GM18868 (cell line): Measurements from ENCODE around the gene GTF2H2C.
A peak's percentile ranks its signal among the peaks of the same experiment; 100 is the strongest.
"Not testable (repeated sequence)": the region's sequence is repeated elsewhere in the genome, so short reads cannot be mapped to it uniquely, and the experiment has no call there.

Source experiments
- ATAC-seq: cut with Tn5 transposase; IDR thresholded peaks from one replicate; pipeline ENCODE4 v1.9.1; 2021; ENCODE audit warnings: mild to moderate bottlenecking, moderate library complexity; ENCODE audit not compliant: unreplicated experiment

Gene GTF2H2C

DNA sequence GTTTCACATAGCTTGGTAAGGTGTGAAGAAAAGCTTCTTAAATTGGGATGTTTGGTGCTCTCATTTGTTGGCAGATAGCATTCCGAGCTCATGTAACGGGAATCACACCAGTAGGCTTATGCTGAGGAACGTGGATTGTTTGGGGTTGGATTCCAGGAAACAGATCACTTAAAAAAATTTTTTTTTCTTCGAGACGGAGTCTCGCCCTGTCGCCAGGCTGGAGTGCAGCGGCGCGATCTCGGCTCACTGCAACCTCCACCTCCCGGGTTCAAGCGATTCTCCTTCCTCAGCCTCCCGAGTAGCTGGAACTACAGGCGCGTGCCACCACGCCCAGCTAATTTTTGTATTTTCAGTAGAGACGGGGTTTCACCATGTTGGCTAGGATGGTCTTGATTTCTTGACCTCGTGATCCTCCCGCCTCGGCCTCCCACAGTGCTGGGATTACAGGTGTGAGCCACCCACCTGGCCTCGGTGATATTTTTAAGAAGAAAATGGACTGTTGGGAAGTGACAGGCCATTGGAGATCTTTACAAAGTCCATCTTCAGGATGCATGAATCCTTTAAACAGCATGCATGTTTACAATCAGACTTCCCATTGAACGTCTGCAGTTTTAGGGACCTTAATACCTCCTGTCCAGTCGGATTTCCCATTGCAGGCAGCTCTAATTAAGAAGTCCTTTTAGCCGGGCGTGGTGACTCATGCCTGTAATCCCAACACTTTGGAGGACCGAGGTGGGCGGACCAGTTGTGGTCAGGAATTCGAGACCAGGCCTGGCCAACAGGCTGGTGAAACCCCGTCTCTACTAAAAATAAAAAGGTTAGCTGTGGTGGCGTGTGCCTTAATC lies 818 bp downstream of the GTF2H2C start:
- not testable (repeated sequence) for ATAC-seq

DNA sequence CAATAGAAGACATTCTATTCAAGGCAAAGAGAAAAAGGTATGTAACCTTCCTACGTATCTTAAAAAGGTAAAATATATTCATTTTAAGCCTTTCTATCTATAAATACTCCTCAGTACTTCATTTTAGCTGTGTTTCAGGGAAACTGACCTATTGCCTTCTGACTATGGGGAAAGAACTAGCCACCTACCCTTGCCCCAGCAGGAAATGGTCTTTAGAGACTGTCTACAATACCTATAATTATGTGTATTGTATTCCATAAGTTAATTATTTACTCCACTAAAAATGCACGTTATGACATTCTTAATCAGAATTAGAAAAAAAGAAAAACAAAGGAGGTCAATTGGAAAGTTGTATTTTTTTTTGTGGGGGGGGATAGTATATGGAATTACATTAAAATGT lies 6.2 kb downstream of the GTF2H2C start:
- ATAC-seq = not testable (repeated sequence)

DNA sequence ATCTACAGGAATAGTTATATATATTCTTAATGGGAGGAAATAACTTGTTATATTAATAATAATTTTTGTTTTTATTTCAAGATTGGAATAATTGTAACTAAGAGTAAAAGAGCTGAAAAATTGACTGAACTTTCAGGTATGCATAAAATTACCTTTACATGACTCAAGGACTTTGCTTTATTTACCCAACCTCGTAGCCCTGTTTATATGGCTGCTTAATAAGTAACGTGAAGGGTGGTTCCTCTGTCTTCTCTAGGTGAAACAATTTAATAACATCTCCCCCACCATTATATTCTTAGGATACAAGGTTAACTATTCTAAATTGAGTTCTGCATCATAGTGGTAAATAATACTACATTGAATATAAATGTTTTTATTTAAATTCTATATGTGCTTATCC lies 8.1 kb downstream of the GTF2H2C start:
- not testable (repeated sequence) for ATAC-seq

DNA sequence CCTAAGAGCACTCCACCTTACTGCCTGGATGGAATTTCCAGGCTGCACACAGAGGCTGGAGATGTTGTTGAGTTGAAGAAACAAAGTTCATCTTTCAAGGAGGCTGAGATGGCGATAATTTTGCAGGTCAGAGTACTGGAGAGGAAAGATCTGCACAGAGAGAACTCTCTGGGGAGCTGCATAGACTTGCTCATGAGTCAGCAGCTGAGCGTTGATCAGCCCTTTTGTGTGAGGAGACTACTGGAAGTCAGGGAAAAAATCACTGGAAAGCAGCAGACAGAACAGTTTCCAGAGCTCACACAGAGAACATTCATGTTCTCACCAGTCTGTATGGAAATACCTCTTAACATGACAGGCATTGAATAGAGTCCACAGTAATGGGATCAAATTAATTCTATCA lies 23.4 kb downstream of the GTF2H2C start:
- not testable (repeated sequence) for ATAC-seq

DNA sequence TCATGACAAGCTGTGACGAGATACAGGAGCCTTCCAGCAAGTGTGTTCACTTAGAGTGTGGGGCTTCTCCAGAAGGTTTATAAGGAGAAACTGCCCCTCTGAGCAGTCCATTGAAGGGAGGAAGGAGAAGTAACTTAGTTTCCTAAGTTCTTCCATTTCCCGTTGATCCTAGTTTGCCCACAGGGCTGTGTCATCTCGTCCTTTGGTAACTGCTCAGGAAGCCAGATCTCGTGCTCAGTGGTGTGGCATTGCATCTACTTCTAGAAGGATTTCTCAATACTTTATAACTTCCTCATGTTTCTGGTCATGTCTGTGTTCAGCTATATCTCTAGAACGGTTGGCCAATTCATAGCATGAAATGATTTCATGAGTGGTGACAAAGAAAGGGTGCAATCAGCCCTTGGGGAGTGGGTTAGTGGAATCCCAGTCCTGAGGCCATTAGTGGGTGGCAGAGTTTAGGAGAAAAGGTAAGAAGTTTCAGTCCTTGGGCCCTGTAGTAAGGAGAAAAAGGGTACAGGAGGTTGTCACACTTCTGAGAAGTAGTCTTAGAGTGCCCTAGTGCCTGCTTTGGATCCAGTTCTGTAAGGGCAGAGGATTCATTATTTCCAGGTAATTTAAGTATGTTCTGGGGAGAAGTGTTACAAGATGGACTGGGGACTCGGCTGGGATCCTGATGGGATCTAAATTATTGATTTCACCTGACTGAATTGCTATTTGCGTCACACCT lies 36.3 kb downstream of the GTF2H2C start:
- not testable (repeated sequence) for ATAC-seq

DNA sequence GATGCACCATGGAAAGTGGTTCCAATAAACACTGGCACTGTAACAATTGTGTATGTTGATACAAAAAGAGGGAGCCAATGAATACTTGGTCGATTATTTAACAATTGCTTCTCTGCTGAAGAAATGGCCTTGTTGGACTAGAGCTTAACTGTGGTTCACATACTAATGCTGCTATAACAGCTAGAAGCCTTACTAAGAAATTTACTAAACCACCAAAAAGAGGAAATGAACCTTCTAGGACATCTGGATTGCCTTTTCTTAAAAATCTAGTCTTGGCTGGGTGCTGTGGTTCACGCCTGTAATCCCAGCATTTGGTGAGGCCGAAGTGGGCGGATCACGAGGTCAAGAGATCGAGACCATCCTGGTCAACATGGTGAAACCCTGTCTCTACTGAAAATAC lies 42.0 kb downstream of the GTF2H2C start:
- peak; percentile 96 for ATAC-seq

DNA sequence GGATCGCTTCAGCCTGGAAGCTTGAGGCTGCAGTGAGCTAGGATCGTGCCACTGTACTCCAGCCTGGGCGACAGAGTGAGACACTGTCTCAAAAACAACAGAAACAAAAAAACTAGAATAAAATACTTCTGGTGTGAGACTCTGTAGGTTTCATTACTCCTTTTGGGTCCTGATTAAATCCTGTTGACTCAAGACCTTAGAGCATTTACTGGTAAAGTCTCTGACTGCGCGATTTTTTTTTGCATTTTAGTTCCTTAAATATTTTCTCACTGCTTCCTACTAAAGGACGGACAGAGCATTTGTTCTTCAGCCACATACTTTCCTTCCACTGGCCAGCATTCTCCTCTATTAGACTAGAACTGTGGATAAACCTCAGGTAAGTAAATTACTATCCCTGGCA lies 46.8 kb downstream of the GTF2H2C start:
- not testable (repeated sequence) for ATAC-seq

DNA sequence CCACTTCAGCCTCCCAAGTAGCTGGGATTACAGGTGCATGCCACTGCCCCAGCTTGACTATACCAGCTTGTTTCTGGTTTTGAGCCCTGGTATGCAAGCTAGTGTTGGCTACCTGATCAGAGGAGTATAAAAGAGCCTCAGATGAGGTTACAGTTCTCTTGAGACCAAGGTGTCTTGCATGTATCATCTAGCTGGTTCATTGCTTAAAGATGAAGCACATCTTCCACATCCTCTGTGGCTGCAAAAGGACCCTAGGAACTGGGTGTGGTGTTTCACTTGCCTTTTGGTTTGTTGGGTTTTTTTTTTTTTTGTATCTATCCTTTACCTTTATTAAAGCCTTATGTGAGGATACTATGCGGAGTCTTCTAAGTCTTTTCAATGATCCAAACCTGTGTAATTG lies 47.8 kb downstream of the GTF2H2C start:
- ATAC-seq = not testable (repeated sequence)

DNA sequence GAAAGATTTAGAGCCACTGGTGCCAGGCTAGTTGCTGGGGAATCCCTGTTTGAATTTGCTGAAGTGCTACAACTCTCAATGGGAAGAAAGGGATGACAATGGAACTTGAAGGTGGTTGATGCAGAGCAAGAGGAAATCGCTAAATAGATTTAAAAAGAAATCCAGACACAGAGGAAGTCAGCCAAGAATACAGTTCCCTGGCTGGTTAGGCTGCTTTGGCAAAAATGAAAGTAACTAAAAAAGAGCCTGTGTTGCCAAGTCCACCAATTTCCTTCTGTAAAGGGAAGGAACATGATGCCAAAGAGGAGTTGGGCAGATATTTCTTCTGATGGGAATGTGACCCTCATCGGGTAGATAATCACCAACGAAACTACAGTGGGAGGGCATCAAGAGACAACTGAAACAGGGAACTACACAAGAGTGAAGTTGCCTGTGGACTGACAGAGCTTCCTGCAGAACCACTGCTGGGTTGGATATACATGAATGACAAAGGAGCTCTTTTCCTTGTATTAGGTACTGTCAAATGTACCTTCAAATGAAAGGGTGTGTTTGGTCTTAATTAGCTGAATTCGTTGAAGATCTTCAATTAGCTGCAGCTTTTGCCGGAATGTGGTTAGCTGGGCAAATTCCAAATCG lies 49.0 kb downstream of the GTF2H2C start:
- not testable (repeated sequence) for ATAC-seq

DNA sequence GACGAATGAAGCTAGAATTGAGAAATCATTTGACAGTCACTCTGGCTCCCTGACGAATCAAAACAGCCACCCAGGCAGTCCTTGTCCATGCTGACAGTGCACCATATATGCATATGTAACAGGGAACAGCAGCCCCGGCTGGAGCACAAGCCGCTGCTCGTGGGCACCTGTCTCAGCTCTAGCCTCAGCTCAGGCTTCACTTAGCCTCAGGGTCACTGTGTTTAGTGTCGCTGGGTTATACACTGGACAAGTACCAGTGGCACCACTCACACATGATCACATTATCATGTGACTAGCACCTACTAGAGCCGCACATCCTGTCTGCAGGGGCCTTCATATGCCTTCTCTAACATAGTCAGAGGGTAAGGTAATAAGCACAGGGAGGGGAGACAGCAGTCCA lies 54.9 kb downstream of the GTF2H2C start:
- ATAC-seq = not testable (repeated sequence)

DNA sequence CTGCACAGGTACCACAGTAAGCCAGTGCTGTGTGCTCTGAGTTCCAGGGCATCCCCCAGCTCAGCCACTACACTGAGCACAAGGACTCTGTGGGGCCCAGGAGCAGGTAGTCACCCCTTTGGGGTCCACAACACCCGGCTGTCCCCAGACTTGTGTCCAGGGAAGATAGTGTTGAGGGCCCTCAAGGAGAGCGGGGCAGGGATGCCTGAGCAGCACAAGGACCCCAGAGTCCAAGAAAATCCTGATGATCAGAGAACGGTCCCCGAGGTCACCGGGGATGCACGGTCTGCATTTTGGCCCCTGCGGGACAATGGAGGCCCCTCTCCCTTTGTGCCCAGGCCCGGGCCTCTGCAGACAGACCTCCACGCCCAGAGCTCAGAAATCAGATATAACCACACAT lies 71.9 kb downstream of the GTF2H2C start:
- not testable (repeated sequence) for ATAC-seq
